Measurements from ENCODE around the gene MACROD2.

DNA sequence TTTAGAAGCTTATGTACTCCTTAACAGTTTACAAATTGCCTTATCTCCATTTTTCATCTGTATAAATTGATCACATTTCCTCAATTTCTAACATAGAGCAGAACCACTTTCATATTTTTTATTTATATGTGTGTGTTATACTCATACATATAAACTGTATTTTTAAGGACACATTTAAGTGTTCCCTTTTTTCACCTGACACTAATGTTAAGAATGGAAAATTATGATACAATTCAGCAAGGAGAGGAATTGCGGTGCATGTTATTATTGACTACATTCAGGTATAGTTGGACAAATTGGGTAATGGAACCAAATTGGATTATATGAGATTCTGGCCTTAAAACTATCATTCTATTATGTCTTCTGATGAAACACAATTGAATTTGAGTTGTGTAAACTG, 821.2 kb downstream of the MACROD2 start:
- TF ChIP-seq, protein P1, sequence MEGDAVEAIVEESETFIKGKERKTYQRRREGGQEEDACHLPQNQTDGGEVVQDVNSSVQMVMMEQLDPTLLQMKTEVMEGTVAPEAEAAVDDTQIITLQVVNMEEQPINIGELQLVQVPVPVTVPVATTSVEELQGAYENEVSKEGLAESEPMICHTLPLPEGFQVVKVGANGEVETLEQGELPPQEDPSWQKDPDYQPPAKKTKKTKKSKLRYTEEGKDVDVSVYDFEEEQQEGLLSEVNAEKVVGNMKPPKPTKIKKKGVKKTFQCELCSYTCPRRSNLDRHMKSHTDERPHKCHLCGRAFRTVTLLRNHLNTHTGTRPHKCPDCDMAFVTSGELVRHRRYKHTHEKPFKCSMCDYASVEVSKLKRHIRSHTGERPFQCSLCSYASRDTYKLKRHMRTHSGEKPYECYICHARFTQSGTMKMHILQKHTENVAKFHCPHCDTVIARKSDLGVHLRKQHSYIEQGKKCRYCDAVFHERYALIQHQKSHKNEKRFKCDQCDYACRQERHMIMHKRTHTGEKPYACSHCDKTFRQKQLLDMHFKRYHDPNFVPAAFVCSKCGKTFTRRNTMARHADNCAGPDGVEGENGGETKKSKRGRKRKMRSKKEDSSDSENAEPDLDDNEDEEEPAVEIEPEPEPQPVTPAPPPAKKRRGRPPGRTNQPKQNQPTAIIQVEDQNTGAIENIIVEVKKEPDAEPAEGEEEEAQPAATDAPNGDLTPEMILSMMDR (IDR thresholded peaks at IDR 0.05; ENCODE audit: insufficient read depth, low read length, poor library complexity, severe bottlenecking) = no peak
- TF ChIP-seq EZH2phosphoT487 (conservative IDR thresholded peaks at IDR 0.05; ENCODE audit: low read length) = no peak
